ENCODE data around the gene KDM6A.
"Not testable (repeated sequence)": the region's sequence is repeated elsewhere in the genome, so short reads cannot be mapped to it uniquely, and the experiment has no call there.

Gene KDM6A

GRCh38 chrX:45011597-45011996 lies 138.6 kb downstream of the KDM6A start:
- DNase-seq, result no peak

GRCh38 chrX:45017946-45018345 lies 145.0 kb downstream of the KDM6A start:
- no peak for DNase-seq

GRCh38 chrX:45022150-45022549 lies 149.2 kb downstream of the KDM6A start:
- DNase-seq, result no peak

GRCh38 chrX:45024501-45024900 lies 151.5 kb downstream of the KDM6A start:
- DNase-seq, result no peak

GRCh38 chrX:45026036-45026435 lies 153.0 kb downstream of the KDM6A start:
- DNase-seq, result no peak

GRCh38 chrX:45031830-45032378 lies 158.9 kb downstream of the KDM6A start:
- no peak for DNase-seq

- DNase-seq, result no peak
Observed at GRCh38 chrX:45035071-45035470, 162.1 kb downstream of the KDM6A start.

GRCh38 chrX:45036161-45036560 lies 163.2 kb downstream of the KDM6A start:
- no peak for DNase-seq

GRCh38 chrX:45040137-45040536 lies 167.1 kb downstream of the KDM6A start:
- DNase-seq, result not testable (repeated sequence)

- no peak for DNase-seq
Observed at GRCh38 chrX:45046417-45046816, 173.4 kb downstream of the KDM6A start.

- no peak for DNase-seq
Observed at GRCh38 chrX:45050558-45050957, 177.6 kb downstream of the KDM6A start.

GRCh38 chrX:45056428-45057145 lies 183.6 kb downstream of the KDM6A start:
- no peak for DNase-seq

GRCh38 chrX:45059906-45060305 lies 186.9 kb downstream of the KDM6A start:
- DNase-seq, result not testable (repeated sequence)

- DNase-seq, result no peak
Observed at GRCh38 chrX:45063319-45064095, 190.5 kb downstream of the KDM6A start.

GRCh38 chrX:45068569-45068968 lies 195.6 kb downstream of the KDM6A start:
- DNase-seq, result no peak

- no peak for DNase-seq
Observed at GRCh38 chrX:45070116-45071007, 197.4 kb downstream of the KDM6A start.

GRCh38 chrX:45073011-45073410 lies 200.0 kb downstream of the KDM6A start:
- DNase-seq, result not testable (repeated sequence)

- no peak for DNase-seq
Observed at GRCh38 chrX:45077748-45078424, 204.9 kb downstream of the KDM6A start.

- DNase-seq, result no peak
Observed at GRCh38 chrX:45083314-45083713, 210.3 kb downstream of the KDM6A start.

GRCh38 chrX:45110494-45110893 lies 237.5 kb downstream of the KDM6A start:
- no peak for DNase-seq

GRCh38 chrX:45126158-45126557 lies 253.2 kb downstream of the KDM6A start:
- no peak for DNase-seq

- DNase-seq, result no peak
Observed at GRCh38 chrX:45128896-45129454, 256.0 kb downstream of the KDM6A start.

Measured in T-helper 9 cell (primary cell).